Neutrophil (primary cell): ENCODE measurements around the gene OR5I1.

Experiments used
- H3K27ac ChIP-seq: fragments of 200-600 bp; sonication (generic); 2 replicates; pipeline ENCODE4 v1.5.1; 2016; ENCODE audit warnings: mild to moderate bottlenecking, moderate library complexity
- H3K27me3 ChIP-seq: fragments of 200-600 bp; sonication (generic); 2 replicates; pipeline ENCODE4 v1.6.0; 2016; ENCODE audit warnings: mild to moderate bottlenecking
- H3K36me3 ChIP-seq: fragments of 200-600 bp; sonication (generic); 2 replicates; pipeline ENCODE4 v1.5.1; 2017
- H3K4me1 ChIP-seq, 2 experiments: fragments of 200-600 bp in 1 of 2; sonication (generic) in 1 of 2; 1 replicate in 1 of 2; 2 replicates in 1 of 2; pipeline versions ENCODE4 v1.5.1 to v1.6.1; 2013 to 2016; ENCODE audit warnings: low read depth in 1 of 2, low read length in 1 of 2, mild to moderate bottlenecking in 1 of 2, moderate library complexity in 1 of 2; ENCODE audit not compliant: control insufficient read depth in 1 of 2, insufficient read depth in 1 of 2
- H3K4me3 ChIP-seq, 2 experiments: fragments of 200-600 bp in 1 of 2; sonication (generic) in 1 of 2; 1 replicate in 1 of 2; 2 replicates in 1 of 2; pipeline ENCODE4 v1.5.1; 2013 to 2016; ENCODE audit warnings: low read depth in 1 of 2, low read length in 1 of 2, mild to moderate bottlenecking in 1 of 2, moderate library complexity in 1 of 2
- H3K9me3 ChIP-seq: fragments of 200-600 bp; sonication (generic); 2 replicates; pipeline ENCODE4 v1.5.1; 2016
- TF ChIP-seq, protein P1 (sequence below): fragments of 200-600 bp; sonication (generic); IDR thresholded peaks from 2 replicates; pipeline ENCODE4 v1.5.1; 2016; ENCODE audit warnings: antibody characterized with exemption

OR5I1 gene

DNA sequence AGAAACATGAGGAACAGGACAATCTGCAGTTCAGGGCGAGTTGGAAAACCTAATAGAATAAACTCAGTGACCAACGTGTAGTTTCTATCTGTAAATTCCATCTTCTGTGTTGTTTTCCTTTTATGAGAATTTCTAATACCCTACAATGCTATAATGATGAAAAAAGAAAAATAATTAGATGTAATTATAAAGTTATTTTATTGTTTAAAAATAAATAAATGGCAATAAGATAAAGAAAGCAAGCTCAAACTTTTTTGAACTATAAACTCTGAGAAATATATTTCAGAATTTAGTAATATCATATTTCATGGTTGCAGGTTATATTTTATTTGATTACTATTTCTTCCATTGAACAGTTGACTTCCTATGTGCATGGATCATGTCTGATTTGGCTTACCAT, at the start of gene OR5I1:
Gene OR5I1 (minus strand): TSS at position 101 of the 400 bp plus-strand sequence. CDS start 0 bp downstream, at position 101.
- no peaks in the 10 kb centered on the region for H3K27me3 ChIP-seq
- TF ChIP-seq, protein P1, sequence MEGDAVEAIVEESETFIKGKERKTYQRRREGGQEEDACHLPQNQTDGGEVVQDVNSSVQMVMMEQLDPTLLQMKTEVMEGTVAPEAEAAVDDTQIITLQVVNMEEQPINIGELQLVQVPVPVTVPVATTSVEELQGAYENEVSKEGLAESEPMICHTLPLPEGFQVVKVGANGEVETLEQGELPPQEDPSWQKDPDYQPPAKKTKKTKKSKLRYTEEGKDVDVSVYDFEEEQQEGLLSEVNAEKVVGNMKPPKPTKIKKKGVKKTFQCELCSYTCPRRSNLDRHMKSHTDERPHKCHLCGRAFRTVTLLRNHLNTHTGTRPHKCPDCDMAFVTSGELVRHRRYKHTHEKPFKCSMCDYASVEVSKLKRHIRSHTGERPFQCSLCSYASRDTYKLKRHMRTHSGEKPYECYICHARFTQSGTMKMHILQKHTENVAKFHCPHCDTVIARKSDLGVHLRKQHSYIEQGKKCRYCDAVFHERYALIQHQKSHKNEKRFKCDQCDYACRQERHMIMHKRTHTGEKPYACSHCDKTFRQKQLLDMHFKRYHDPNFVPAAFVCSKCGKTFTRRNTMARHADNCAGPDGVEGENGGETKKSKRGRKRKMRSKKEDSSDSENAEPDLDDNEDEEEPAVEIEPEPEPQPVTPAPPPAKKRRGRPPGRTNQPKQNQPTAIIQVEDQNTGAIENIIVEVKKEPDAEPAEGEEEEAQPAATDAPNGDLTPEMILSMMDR: no peak
- no peak within 1 kb of the TSS for H3K4me3 ChIP-seq
- no peak within 1 kb of the TSS for H3K27ac ChIP-seq
- no peaks in the 10 kb centered on the region for H3K9me3 ChIP-seq
- no peaks in the 10 kb centered on the region for H3K4me1 ChIP-seq
- no peaks in the 10 kb centered on the region for H3K36me3 ChIP-seq

DNA sequence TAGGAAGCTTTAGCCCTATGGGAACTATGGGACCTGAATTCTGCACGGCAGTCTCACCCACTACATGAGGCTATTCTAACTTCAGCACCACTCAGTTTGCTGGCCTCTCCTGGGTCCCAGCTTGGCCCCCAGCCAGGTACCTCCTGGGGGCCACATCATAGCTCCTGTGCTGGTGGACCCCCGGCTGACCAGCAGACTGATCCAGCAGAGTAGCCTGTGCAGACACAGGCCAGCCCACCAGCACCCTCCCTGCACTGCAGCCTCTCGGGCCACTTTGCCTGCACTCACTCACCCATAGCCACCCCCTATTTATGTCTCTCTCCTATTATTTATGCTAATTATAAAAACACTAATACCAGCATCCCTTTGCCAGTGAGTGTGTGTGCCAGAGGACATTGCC, 34.7 kb upstream of the OR5I1 start:
- H3K27ac ChIP-seq: no peak overlapping the region
- TF ChIP-seq, protein P1: no peak
- H3K9me3 ChIP-seq: no peaks in the 10 kb centered on the region
- H3K27me3 ChIP-seq: no peaks in the 10 kb centered on the region
- no peaks in the 10 kb centered on the region for H3K36me3 ChIP-seq
- H3K4me1 ChIP-seq: no peaks in the 10 kb centered on the region
- no peak overlapping the region for H3K4me3 ChIP-seq

DNA sequence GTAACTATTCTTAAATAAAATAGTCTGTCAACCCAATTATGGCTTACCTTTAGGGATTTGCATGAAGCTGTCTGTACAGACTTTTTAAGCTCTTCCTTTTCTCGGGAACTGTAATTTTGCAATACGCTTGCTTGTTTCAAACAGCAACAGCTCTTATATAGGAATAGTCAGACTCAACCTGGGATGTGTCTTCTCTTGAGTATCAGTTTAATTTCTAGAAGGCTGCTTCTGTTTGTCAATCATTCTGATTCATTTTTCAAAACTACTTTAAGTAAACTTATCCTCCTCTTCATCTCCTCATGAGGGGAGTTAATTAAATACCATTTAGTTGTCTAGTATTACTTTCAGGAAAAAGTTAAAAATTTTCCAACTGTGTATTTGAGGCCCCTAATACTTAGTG, 33.6 kb upstream of the OR5I1 start, which contains the start of gene OR10AG1:
Gene OR10AG1 (minus strand): TSS at position 101 of the 400 bp plus-strand sequence. CDS start 38 bp downstream, at position 63.
- Histone ChIP-seq H3K9me3 (no peaks in the 10 kb centered on the region), H3K36me3 (no peaks in the 10 kb centered on the region), H3K27ac (no peak within 1 kb of the TSS), H3K4me1 (no peaks in the 10 kb centered on the region), H3K27me3 (no peaks in the 10 kb centered on the region), H3K4me3 (no peak within 1 kb of the TSS)
- TF ChIP-seq, protein P1: no peak

DNA sequence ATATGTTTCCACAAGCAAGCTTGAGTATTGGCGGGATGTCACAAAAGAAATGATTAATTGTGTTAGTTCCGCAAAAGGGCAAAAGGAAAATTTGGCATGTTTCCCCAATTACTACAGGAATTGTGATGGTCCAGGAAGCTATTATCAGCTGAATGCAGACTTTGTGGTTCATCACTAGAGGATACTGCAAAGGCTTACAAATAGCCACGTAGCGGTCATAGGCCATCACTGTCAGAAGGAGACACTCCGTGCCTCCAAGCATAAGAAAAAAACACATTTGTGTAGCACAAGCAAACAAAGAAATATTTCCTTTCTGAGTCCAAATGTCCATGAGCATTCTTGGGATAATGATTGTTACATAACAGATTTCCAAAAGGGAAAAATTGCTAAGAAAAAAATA, 31.7 kb upstream of the OR5I1 start:
- Histone ChIP-seq H3K27ac (no peak overlapping the region), H3K36me3 (no peaks in the 10 kb centered on the region), H3K9me3 (no peaks in the 10 kb centered on the region), H3K27me3 (no peaks in the 10 kb centered on the region), H3K4me3 (no peak overlapping the region), H3K4me1 (no peaks in the 10 kb centered on the region)
- TF ChIP-seq, protein P1: no peak

DNA sequence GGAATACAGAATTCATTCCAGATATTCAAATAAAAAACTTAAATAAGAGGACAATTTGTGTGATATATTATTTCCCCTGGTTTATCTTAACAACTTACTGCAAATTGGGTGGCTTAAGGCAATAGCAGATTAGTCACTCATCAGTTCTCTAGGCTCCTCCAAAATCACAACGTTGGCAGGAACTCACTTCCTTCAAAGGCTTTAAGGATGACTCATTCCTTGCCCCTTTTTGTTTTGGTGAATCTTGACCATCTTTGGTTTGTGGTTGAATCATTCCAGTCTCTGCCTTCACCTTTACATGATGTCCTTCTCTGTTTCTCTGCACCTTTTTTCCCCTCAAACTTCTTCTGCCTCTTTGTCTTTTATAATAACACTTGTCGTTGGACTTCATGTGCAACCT, 30.2 kb upstream of the OR5I1 start:
- Histone ChIP-seq H3K9me3 (no peaks in the 10 kb centered on the region), H3K27me3 (no peaks in the 10 kb centered on the region), H3K4me3 (no peak overlapping the region), H3K27ac (no peak overlapping the region), H3K36me3 (no peaks in the 10 kb centered on the region), H3K4me1 (no peaks in the 10 kb centered on the region)
- TF ChIP-seq, protein P1: no peak

DNA sequence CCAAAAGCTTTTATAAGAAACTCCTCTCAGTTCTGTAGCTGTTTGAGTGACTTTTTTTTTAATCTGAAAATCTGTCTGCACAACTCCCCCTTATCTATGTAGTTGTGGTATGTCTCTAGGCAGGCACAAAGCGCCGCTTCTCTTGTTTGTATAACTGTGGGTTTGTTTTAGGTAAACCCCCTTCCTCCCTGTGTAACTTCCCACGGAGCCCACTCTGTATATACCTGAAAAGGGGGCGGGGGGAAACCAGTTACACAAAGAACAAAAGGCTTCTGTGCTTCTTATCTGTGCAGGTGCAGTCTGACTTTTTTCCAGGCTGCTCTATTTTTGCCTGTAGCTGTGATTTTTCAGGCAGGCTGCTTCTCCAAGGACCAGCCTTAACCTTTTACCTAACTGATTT, 20.3 kb upstream of the OR5I1 start:
- H3K27ac ChIP-seq: no peak overlapping the region
- H3K9me3 ChIP-seq: no peaks in the 10 kb centered on the region
- no peaks in the 10 kb centered on the region for H3K27me3 ChIP-seq
- H3K4me1 ChIP-seq: no peaks in the 10 kb centered on the region
- H3K36me3 ChIP-seq: no peaks in the 10 kb centered on the region
- H3K4me3 ChIP-seq: no peak overlapping the region
- TF ChIP-seq, protein P1: no peak
